ENCODE results near the gene CISD1. TPM values are rescaled to one million over a fixed set of nuclear protein-coding genes. Genes with fewer than 3 reads are reported as not detected.

CISD1 gene
- total and polyA plus RNA-seq, 9 of the 15 experiments (the other 6 are each of a cell fraction or from before 2014, with no cell fraction given), result 35.8 to 342 (median 118) TPM

- no peak for TF ChIP-seq CTCFL (IDR thresholded peaks at IDR 0.05; ENCODE audit: borderline replicate concordance, insufficient read depth, low read depth, low read length, poor library complexity, severe bottlenecking)
- peak; percentile 21; the same call in 1 of the 2 replicates for TF ChIP-seq NCOA1 (IDR thresholded peaks at IDR 0.05; ENCODE audit: low read depth)
- TF ChIP-seq, protein P1, sequence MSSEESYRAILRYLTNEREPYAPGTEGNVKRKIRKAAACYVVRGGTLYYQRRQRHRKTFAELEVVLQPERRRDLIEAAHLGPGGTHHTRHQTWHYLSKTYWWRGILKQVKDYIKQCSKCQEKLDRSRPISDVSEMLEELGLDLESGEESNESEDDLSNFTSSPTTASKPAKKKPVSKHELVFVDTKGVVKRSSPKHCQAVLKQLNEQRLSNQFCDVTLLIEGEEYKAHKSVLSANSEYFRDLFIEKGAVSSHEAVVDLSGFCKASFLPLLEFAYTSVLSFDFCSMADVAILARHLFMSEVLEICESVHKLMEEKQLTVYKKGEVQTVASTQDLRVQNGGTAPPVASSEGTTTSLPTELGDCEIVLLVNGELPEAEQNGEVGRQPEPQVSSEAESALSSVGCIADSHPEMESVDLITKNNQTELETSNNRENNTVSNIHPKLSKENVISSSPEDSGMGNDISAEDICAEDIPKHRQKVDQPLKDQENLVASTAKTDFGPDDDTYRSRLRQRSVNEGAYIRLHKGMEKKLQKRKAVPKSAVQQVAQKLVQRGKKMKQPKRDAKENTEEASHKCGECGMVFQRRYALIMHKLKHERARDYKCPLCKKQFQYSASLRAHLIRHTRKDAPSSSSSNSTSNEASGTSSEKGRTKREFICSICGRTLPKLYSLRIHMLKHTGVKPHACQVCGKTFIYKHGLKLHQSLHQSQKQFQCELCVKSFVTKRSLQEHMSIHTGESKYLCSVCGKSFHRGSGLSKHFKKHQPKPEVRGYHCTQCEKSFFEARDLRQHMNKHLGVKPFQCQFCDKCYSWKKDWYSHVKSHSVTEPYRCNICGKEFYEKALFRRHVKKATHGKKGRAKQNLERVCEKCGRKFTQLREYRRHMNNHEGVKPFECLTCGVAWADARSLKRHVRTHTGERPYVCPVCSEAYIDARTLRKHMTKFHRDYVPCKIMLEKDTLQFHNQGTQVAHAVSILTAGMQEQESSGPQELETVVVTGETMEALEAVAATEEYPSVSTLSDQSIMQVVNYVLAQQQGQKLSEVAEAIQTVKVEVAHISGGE (CRISPR knock-in tag; IDR thresholded peaks at IDR 0.05), result 0 out of 6 replicates have a peak, but pooled peaks of 1 of the 3 experiments have one; percentile 27
Measured at GRCh38 chr10:58266826-58267712, 1.9 kb upstream of the CISD1 start (continued).
